ENCODE results near the gene CNPY4.

The CNPY4 gene

DNA sequence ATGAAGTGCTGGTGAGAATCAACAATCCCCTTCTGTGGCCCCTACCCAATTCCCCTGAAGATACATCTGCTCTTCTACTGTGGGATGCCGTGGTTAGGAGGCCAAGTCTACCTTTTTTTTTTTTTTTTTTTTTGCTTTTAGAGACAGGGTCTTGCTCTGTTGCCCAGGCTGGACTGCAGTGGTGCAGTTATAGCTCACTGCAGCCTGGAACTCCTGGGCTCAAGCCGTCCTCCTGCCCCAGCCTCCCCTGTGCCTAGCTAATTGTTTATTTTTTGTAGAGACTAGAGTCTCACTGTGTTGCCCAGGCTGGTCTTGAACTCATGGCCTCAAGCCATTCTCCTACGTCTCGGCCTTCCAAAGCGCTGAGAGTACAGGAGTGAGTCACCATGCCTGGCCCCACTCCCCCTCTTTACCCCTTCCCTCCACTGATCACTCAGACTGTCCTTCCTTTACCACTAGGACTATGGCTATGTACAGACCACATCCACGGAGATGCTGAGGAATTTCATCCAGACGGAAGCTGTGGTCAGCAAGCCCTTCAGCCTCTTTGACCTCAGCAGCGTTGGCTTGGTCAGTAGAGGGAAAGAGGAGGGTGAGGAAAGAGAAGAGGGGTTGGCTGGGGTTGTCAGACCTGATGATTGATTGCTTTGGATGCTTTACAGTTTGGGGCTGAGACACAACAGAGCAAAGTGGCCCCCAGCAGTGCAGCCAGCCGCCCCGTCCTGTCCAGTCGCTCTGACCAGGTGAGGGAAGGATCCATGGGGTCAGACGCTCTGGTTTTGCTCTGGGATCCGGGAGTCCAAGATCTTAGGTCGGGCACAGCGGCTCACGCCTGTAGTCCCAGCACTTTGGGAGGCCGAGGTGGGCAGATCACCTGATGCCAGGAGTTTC is 16.2 kb upstream of the CNPY4 start:
- Histone ChIP-seq H3K79me2 (ENCODE audit: insufficient read depth, low read length) (peaks cover 46% of the 10 kb centered on the region), H3K36me3 (ENCODE audit: insufficient read depth, low read length) (peaks cover 36% of the 10 kb centered on the region), H3K9ac (ENCODE audit: low read depth, low read length, poor library complexity, severe bottlenecking) (peak overlapping the region; percentile 100), H3F3A (ENCODE audit: low read depth) (no peaks in the 10 kb centered on the region), H4K20me1 (ENCODE audit: insufficient read depth, low read length, poor library complexity, severe bottlenecking) (peaks cover 27% of the 10 kb centered on the region), H2AFZ (ENCODE audit: low read length) (no peak overlapping the region), H3K9me2 (replicated peaks; ENCODE audit: low read depth, low read length) (no peaks in the 10 kb centered on the region), H3K4me1 (ENCODE audit: insufficient read depth, low read length, poor library complexity, severe bottlenecking) (peaks cover 25% of the 10 kb centered on the region), H3K4me2 (ENCODE audit: low read depth, low read length, poor library complexity, severe bottlenecking) (peak overlapping the region; percentile 98), H3K9me3 (ENCODE audit: insufficient read depth, low read depth, low read length) (no peaks in the 10 kb centered on the region), H3K27me3 (ENCODE audit: insufficient read depth, low read length, poor library complexity, severe bottlenecking) (peaks cover 9% of the 10 kb centered on the region), H3K4me3 (ENCODE audit: low read length, poor library complexity, severe bottlenecking) (peak overlapping the region; percentile 98)
- TF ChIP-seq, protein P1, sequence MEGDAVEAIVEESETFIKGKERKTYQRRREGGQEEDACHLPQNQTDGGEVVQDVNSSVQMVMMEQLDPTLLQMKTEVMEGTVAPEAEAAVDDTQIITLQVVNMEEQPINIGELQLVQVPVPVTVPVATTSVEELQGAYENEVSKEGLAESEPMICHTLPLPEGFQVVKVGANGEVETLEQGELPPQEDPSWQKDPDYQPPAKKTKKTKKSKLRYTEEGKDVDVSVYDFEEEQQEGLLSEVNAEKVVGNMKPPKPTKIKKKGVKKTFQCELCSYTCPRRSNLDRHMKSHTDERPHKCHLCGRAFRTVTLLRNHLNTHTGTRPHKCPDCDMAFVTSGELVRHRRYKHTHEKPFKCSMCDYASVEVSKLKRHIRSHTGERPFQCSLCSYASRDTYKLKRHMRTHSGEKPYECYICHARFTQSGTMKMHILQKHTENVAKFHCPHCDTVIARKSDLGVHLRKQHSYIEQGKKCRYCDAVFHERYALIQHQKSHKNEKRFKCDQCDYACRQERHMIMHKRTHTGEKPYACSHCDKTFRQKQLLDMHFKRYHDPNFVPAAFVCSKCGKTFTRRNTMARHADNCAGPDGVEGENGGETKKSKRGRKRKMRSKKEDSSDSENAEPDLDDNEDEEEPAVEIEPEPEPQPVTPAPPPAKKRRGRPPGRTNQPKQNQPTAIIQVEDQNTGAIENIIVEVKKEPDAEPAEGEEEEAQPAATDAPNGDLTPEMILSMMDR (conservative IDR thresholded peaks at IDR 0.05; ENCODE audit: low read length): no peak

DNA sequence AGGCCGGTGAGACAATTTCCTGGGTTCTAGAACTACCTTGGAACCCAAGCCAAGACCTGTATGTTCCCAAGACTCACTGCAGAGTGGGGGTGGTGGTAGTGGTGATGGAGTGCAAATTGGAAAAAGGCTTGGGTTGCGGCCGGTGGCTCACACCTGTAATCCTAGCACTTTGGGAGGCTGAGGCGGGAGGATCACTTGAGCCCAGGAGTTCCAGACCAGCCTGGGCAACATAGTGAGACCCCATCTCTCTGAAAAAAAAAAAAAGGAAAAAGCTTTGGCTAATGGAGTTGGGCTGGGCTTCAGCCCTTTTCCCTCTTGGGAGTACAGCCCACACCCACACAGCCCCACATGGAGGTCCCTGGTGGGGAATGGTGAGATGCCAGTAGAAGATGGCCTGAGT is 13.9 kb upstream of the CNPY4 start:
- H2AFZ ChIP-seq (ENCODE audit: low read length): no peak overlapping the region
- peaks cover 4% of the 10 kb centered on the region for H3K27me3 ChIP-seq (ENCODE audit: insufficient read depth, low read length, poor library complexity, severe bottlenecking)
- peaks cover 3% of the 10 kb centered on the region for H4K20me1 ChIP-seq (ENCODE audit: insufficient read depth, low read length, poor library complexity, severe bottlenecking)
- no peak overlapping the region for H3K4me2 ChIP-seq (ENCODE audit: low read depth, low read length, poor library complexity, severe bottlenecking)
- no peaks in the 10 kb centered on the region for H3F3A ChIP-seq (ENCODE audit: low read depth)
- peaks cover 15% of the 10 kb centered on the region; the same call in 1 of the 2 replicates for H3K36me3 ChIP-seq (ENCODE audit: insufficient read depth, low read length)
- no peaks in the 10 kb centered on the region for H3K9me3 ChIP-seq (ENCODE audit: insufficient read depth, low read depth, low read length)
- no peak overlapping the region for H3K9ac ChIP-seq (ENCODE audit: low read depth, low read length, poor library complexity, severe bottlenecking)
- peaks cover 23% of the 10 kb centered on the region for H3K79me2 ChIP-seq (ENCODE audit: insufficient read depth, low read length)
- H3K4me1 ChIP-seq (ENCODE audit: insufficient read depth, low read length, poor library complexity, severe bottlenecking): peaks cover 9% of the 10 kb centered on the region
- no peaks in the 10 kb centered on the region for H3K9me2 ChIP-seq (replicated peaks; ENCODE audit: low read depth, low read length)
- no peak overlapping the region for H3K4me3 ChIP-seq (ENCODE audit: low read length, poor library complexity, severe bottlenecking)
- TF ChIP-seq, protein P1 (conservative IDR thresholded peaks at IDR 0.05; ENCODE audit: low read length): no peak
- TF ChIP-seq EZH2phosphoT487 (IDR thresholded peaks at IDR 0.05; ENCODE audit: borderline replicate concordance): no peak

DNA sequence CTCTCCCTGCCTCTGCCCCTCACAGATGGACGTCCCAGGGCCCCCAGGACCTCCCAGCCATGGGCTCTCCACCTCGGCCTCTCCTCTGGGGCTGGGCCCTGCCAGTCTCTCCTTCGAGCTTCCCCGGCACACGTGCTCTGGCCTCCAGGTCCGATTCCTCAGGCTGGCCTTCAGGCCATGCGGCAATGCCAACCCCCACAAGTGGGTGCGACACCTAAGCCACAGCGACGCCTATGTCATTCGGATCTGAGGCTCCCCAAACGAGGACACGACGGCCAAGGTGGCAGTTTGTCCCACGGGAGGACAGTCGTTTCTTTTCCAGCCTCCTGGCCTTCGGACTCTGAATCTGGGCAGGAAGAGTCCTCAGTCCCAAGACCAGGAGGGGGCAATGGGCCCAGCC is 12.8 kb upstream of the CNPY4 start:
- TF ChIP-seq, protein P1 (conservative IDR thresholded peaks at IDR 0.05; ENCODE audit: low read length): no peak
- TF ChIP-seq EZH2phosphoT487 (IDR thresholded peaks at IDR 0.05; ENCODE audit: borderline replicate concordance): no peak
- Histone ChIP-seq H3K27me3 (ENCODE audit: insufficient read depth, low read length, poor library complexity, severe bottlenecking) (no peaks in the 10 kb centered on the region), H3F3A (ENCODE audit: low read depth) (no peaks in the 10 kb centered on the region), H3K4me3 (ENCODE audit: low read length, poor library complexity, severe bottlenecking) (no peak overlapping the region), H3K9ac (ENCODE audit: low read depth, low read length, poor library complexity, severe bottlenecking) (no peak overlapping the region), H3K9me3 (ENCODE audit: insufficient read depth, low read depth, low read length) (no peaks in the 10 kb centered on the region), H3K4me1 (ENCODE audit: insufficient read depth, low read length, poor library complexity, severe bottlenecking) (peaks cover 9% of the 10 kb centered on the region), H3K36me3 (ENCODE audit: insufficient read depth, low read length) (peaks cover 15% of the 10 kb centered on the region; the same call in 1 of the 2 replicates), H3K9me2 (replicated peaks; ENCODE audit: low read depth, low read length) (no peaks in the 10 kb centered on the region), H3K4me2 (ENCODE audit: low read depth, low read length, poor library complexity, severe bottlenecking) (no peak overlapping the region), H3K79me2 (ENCODE audit: insufficient read depth, low read length) (peaks cover 16% of the 10 kb centered on the region), H4K20me1 (ENCODE audit: insufficient read depth, low read length, poor library complexity, severe bottlenecking) (no peaks in the 10 kb centered on the region), H2AFZ (ENCODE audit: low read length) (no peak overlapping the region)

All from Loucy (cell line).